C4-2B (cell line): Measurements from ENCODE around the gene FBXO24.

ENCODE experiments used
- CTCF ChIP-seq: fragments of 450-650 bp; conservative IDR thresholded peaks from 2 replicates; pipeline ENCODE4 v1.5.1; 2017; ENCODE audit warnings: mild to moderate bottlenecking
- ZFX ChIP-seq: fragments of 450-650 bp; IDR thresholded peaks from 2 replicates; pipeline ENCODE4 v1.6.1; 2017

- TF ChIP-seq CTCF (no peak), ZFX (no peak)
These were observed 24.5 kb upstream of the FBXO24 start for GRCh38 chr7:100561491-100562194.
